Suppressor macrophage (primary cell): ENCODE measurements around the gene POU6F2.
A peak's percentile ranks its signal among the peaks of the same experiment; 100 is the strongest.
"Not testable (repeated sequence)": the region's sequence is repeated elsewhere in the genome, so short reads cannot be mapped to it uniquely, and the experiment has no call there.

Experiments used
- DNase-seq, 4 experiments: peaks; one replicate each; pipeline ENCODE4 v3.0.0-alpha.2; 2020 to 2022

POU6F2 gene

DNA sequence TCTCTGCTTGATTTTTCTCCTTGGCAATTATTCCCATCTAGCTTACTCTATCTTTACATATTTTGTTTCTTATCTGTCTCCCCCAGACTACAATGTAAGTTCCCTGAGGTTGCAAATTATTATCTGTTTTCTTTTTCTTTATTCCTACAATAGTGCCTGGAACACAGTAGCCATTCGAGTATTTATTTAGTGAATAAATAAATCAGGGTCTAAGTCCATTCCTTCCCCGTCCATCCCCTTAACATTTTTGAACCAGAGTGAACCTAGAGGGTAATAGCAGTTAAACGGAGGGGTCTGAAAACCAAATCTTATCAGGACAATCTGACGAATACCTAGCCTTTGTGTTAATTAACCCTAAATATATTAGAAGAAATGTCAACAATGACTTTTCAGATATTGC is 335.7 kb downstream of the POU6F2 start:
- no peak for DNase-seq

DNA sequence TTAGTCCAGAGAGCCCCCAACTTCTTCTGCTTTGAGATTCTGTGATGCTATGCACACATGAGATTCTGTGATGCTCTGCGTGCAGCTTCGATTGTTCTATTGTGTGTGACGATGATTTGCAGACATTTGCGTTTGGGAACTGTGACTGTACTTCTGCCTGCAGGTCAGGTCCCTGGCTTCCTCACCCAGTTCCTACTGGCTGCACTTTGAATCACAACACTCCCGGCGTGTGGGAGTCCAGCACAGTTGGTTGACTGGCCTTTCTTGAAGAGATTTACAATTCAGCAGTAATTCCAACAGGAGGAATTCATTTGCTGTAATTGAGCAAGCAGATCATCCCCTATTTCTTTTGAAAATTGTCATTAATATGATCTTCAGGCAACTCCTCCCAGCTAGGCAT is 336.3 kb downstream of the POU6F2 start:
- DNase-seq, result no peak

DNA sequence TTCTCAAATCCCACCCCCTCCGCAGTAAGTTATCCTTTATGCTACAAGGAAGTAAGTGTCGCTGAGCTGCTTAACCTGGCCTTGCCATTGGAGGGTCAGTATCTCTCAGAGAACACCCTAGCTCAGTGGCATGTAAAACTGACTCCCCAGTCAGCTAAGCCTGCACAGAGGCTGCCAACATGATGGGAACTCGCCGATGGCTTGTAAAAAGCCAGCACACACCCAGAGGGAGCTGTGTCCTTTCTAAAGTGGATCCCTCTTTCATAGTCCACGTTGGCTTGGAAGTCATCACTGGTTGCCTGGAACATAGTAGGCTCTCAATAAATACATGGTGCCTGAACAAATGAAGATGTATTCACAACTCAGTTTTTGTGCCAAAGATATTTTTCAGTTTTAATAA is 339.4 kb downstream of the POU6F2 start:
- no peak for DNase-seq

DNA sequence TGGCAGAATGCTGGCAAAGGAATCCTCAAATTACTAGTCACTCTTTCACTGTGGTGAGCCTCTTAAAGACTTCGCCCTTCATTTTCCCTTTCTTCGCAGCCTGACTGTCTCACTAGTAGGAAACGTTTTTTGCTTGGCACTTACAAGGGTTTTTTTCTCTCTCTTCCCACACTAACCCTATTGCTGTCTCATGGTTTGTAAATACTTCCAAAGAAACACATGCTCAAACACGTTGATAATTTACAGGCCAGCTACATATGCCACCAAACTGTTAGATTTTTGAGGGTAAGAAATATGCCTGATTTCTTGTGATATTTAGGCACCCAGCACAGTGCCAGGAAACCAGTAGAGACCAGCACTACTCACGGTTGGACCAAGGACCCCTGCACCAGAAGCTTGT is 340.2 kb downstream of the POU6F2 start:
- DNase-seq, result no peak

DNA sequence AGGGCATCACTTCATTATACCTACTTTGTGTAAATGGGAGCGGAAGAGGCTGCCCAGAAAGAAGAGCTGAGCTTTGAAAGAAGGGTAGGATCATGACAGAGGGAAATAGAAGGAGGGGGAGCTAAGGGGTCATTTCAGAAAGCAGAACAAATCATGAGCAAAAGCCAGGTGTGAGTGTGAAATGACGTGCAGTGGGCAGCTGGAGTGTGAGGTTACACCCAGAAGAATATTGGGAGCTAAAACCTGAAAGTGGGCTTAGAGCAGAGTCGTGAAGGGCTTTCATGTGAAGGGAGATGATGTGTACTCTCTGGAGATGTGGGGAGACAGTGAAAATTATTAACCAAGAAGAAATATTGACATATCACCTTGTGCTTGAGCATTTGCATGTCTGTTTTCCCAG is 343.5 kb downstream of the POU6F2 start:
- no peak for DNase-seq

DNA sequence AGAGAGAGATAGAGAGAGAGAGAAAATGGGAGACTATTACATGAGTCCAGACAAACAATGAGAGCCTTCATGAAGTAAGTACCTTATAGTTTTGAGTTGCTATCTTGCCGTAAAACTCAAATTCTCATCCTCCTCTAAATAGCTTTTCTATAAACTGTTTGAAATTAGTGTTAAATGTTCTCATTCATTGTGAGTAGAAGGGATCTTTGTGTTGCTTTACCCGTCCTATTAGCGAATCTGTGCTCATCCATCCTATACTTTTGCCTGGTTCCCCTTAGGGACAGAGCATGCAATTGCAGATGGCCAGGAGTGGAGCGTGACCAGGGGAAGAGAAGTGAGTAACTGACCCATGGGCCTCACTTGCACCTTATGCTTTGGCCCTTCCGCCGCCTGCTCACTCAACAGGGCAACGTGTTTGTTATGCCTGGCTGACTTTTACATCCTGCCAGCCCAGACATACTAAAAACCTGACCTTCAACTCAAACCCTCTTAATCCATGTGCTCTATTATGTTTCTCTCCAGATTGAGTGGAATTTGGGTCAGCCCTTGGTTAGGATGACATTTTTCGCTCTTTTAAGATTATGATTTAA is 344.3 kb downstream of the POU6F2 start:
- DNase-seq, result no peak

DNA sequence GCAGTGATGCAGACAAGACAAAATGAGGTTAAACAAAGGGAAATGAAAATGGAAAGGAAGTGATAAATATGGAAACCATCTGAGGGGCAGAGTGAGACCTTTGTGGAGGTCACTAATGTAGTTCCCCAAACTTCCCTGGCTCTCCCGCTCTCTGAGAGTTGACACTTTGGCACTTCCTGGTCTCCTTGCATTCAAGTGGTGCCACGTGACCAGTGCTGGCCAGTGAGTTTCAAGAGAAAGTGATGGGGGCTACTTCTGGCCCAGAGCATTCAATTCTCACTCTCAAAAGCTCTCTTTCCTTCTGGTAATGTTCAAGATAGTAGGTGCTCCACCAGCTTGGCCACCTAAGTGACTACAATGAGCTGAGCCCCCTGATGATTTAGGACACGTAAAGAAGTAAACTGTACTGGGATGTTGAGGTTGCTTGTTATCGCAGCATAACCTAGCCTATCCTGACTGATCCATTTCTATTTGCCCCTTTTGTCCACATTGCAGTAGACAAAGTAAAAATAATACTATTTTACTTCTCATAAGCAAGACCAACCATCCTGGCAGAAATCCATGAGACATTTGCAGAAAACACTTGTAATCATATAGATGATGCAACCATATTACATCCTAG is 346.5 kb downstream of the POU6F2 start:
- DNase-seq, result peak in 1 of 4 experiments; percentile 1

DNA sequence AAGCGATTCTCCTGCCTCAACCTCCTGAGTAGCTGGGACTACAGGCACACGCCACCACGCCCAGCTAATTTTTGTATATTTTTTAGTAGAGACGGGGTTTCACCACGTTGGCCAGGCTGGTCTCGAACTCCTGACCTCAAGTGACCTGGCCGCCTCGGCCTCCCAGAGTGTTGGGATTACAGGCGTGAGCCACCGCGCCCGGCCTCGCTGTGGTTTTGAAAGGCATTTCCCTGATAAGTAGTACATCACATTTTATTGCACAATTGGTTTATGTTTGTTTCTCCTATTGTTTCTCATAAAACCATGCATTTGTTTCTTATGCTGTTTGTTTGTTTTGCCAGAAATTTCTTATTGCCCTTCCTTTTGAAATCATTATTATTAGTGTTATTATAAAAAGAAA is 353.9 kb downstream of the POU6F2 start:
- DNase-seq, result not testable (repeated sequence)

DNA sequence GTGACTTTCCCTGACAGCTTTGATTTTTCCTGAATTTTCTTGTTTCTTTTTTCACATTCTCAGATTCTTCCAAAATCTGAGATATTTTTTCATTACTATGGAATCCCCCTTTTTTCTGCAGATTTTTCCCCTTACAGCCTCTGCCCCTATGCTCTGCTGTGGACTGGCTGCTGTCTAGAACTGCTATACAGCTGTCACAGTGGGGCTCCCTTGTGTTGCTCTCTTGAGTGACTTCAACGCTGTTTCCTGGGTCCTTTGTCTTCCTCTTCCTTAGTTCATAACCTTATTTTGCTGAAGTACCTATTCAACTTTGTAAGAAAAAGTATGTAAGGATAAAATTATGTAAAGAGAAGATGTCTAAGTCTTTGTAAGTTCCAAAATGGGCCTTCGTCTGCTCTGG is 354.4 kb downstream of the POU6F2 start:
- DNase-seq, result no peak

DNA sequence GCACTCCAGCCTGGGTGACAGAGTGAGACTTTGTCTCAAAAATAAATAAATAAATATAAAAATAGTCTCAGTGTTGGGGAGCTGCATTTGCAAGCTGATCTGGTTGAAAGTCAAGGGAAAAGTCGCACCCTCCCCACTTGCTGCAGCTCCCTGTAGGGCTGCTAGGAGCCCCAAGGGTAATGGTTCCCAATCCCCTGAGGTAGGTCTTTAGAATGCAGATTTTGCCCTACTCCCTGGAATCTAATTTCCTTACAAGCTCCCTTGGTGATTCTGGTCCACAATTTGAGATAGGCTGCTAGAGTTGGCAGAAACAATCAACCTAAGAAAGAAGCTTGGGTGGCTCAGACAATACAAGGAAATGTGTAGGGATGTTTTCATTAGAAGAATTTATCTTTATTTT is 356.0 kb downstream of the POU6F2 start:
- DNase-seq, result no peak

DNA sequence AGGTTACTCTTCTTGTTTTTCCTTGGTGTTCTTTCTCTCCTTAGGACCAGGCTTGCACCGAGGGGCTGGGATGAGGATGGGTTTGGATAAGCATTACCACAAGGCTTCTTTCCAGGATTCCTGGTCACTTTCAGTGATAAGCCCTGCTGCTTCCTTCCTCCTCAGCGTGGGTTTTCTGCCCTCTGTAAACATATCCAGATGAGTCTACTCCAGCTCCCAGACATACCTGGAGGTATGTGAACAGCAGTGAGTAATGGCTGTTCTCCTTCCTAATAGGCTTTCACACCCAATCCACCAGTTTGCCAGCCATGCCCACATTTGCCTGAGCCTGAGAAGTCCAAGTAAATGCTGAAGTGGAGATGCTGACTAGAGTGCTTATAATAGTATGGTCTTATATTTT is 358.7 kb downstream of the POU6F2 start:
- DNase-seq, result no peak

DNA sequence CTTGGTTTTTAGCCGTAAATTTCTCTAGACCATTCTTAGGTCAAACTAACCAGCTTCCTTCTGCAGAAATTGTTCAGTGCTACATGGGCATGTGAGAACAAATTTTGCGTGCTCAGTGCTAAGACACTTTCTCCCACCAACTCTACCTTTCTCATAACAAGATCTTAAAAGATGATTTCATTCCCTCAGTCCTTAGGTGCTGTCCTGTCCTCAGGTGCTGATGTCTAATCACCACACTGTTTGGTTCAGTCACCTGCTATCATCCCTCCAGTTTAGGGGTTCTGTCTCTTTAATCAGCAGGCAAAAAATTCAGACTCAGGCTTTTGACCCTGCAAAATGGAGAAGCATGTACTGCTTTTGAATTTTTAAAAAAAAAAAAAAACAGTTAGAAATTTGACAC is 361.0 kb downstream of the POU6F2 start:
- no peak for DNase-seq

DNA sequence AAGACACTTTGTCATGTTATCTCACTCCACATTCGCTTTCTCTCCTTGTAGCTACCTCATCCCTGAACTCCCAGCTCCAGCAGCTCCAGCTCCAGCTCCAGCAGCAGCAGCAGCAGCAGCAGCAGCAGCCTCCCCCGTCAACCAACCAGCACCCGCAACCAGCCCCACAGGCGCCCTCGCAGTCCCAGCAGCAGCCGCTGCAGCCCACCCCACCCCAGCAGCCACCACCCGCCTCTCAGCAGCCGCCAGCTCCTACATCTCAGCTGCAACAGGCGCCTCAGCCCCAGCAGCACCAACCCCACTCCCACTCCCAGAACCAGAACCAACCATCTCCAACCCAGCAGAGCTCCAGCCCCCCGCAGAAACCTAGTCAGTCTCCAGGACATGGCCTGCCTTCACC is 361.9 kb downstream of the POU6F2 start:
- DNase-seq, result no peak

DNA sequence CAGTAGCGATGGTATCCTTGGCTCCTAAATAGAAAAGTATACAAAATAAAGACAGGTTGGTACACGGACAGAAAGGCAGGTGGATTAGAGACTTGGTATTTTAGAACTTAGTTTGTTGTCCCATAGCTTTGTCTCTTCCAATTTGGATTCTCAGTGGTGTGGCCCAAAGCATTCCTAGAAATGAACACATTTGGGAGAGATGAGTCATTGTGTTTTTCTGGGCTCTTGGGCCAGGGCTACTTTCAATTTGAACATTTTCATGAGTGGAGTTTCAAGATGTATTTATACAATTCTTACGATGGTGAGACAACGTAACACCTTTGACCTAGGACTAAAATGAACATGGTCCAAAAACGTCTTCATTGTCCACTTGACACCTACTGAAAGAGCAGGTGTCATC is 363.4 kb downstream of the POU6F2 start:
- DNase-seq, result no peak

DNA sequence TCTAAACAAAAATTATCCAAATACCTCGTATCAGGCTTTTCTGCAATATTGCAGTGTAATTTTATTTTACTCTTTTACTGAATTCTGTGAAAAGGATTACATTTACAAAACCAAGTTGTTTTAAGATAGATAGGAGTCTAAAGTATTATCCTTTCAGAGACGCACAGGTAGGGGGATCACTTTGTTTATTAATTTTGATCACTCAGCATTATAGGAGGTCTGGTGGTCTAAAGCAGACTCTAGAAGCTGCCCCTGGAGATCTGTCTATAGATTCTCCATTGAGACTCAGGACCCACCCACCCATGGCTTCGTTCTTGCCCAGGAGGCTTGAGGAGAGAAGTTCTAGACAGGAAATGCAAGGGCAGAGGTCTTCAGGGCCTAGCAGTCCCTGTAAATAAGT is 365.1 kb downstream of the POU6F2 start:
- DNase-seq, result no peak

DNA sequence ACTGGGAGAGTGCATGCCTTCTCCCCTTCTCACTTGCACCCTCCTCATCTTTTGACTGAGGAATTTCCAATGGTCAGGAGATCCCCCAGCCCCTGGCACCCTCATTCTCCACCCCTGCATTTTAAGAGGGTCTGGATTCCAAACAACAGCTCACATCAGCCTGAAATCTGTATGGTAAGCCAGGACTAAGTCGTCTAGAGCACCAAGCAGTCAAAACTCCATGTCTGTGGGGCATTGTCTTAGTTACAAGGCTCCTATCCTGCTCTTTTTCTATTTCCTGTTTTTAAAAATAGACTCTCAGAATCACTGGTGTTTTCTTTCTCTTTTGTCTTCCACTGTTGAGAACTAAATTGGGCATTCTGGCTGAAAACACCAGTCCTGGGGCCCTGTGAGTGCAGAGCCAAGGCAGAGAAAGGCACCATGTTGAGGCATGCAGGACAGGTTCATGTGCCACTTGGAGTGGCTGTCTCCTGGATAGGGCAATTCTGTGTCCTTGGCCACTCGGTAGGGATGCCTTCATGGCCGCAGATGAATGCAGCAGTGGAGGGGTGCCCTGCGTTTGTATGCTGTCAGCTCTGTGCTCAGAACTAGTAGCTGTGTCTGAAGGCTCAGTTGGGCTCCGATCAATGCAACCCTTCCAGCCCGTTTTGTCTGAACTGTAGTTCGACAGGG is 371.9 kb downstream of the POU6F2 start:
- DNase-seq, result no peak

DNA sequence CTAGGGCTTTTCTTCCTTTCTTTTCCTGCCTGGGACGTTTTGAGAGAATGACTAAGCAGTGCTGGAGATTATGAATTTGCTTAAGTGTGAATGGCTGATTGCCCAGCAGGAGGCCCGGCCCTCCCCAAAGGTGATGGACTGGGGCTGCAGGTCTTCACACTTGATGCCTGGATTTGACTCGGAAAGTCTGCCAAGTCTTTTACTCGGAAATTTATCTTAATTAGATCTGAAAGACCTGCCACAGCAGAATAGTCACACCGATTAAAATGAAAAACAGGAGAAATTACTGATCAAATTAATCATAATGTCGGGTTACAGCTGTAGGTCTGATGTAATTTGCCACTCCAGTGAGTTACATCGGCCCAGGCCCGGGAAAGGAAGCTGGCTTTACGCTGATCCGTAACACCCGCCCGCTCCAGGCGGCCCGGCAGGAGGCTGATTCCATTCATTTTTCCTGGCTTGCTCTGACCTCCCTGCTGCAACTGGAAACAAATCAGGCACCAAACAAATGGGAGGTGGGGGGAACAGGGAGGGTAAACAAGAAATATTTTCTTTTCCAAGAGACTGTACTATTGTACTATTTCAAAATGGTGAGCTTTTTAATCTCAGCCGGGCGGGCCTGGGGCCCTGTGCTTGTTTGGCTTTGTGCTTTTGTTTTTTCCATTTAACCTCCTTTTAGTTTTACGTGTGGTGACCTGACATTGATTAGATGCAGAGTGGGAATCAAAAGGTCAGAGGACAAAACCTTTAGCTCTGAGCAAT is 376.1 kb downstream of the POU6F2 start:
- DNase-seq, result no peak

DNA sequence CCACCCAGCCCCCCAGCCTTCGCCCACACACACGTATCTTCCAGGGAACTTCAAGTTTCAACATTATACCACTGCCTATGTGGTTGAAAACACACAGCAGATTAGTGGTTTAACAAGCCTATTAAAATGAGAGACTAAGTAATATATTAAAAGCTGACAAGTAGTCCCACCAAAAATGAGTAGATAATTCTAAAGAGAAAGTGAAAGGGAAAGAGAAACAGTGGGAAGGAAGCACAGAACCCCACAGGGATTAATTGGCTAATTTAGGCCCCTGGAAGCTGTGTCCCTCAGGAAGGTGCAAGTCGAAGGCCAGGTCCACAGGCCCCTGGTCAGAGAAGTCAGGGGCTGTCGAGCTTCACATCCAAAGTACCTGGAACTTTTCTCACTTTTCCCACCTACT is 378.0 kb downstream of the POU6F2 start:
- no peak for DNase-seq

DNA sequence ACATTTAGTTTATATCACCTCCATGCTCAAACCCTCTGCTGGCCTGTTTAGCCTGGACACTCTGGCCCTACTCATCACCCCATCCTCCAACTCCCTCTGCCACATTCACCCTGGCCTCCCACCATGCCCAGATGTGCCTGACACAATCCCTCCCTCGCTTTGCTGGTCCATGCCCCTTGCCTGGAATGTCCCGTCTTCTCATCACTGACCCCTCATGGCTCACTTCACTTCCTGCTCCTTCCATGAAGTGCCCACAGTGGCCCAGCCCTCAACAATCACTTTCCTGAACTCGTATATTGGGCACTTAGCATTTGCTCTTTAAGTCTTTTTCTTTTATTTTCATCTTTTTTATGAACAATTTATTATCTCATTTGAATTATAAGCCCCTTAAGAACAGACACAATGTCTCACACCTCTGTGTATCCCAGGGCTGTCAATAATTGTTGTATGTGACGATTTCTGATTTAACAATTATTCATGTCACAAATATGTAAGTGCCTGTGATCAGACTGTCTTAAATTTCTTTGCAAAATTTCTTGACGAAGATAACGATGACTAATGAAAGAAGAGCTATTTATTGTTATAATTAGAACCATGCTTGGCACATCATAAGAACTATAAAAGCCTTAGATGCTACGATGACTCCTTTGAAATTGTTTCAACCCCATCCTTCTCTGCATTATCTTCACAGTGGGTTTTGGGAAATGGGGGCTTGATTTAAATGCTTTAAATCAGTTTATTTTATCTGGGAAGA is 378.6 kb downstream of the POU6F2 start:
- DNase-seq, result no peak

DNA sequence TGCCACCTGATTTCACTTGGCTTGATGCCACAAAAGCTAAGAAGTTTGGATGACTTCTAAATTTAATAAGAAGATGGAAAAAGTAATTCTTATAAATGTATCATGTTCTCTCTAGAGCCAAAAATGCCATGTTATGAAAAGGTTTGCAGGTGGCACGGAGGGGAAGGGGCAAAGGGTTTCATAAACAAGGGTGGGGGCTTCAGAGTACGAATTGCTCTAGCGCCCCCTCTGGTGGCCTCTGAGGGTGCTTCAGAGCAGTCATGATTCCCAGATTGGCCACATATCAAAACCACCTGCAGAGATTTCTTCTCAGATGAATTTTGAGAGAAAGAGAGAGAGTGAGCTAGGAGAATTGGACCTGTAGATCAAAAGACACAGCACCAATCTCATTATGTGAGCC is 379.9 kb downstream of the POU6F2 start:
- peak in 2 of 4 experiments; percentile 5 to 8 for DNase-seq

DNA sequence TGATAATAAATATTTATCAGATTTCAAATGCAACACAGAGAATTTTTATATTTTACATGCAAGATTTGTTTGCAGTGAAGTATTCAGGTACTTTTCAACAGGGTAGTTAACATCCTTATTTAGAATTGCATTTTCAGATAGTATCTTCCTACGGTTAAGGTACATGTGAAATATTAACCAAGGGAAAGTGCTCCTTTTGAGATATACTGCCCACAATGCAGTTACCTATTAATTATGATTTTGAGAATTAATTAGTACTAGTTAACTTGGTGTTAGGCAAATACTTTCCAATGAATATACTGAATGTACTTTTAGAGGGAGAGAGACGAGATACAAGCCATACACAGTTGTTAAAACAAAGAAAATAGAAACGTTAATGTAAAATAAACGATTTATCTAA is 382.3 kb downstream of the POU6F2 start:
- DNase-seq, result no peak

DNA sequence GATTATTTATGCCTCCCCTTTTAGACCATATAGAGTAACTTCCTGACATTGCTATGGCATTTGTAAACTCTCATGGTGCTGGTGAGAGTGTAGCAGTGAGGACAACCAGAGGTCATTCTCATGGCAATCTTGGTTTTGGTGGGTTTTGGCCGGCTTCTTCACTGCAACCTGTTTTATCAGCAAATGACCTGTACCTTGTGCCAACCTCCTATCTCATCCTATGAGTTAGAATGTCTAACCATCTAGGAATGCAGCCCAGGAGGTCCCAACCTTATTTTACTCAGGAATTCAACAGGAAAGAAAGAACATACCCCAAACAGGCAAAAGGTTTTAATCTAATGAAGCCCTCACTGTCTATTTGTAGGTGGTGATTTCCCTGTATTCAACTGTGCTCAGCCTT is 383.1 kb downstream of the POU6F2 start:
- no peak for DNase-seq

DNA sequence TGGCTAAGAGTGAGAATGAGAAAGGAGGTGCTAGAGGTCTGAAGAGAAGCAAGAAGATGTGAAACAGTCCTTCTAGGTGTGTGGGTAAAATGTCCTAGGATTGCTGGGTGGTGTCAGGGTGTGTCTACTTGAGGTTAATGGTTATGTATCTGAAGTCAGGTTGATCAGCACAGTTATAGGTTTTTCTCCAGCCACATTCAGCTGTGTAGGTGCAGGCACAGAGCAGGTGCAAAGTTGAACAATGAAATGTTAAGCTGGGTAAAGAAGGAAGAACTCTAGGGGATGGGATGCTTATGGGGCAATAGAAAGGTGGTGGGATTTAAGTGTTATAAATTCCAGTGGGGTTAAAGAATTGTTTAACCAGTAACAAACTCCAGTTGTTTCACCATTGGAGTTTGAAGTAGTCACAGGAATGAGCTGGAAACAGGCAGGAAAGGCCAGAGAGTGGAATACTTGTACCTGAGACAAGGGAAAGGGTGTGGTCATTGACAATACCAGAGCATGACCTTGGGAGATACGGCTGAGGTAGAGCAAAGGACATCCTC is 388.1 kb downstream of the POU6F2 start:
- no peak for DNase-seq
